ENCODE results near the gene MSI1.

- TF ChIP-seq POLR2A (IDR thresholded peaks at IDR 0.05; ENCODE audit: low read length): no peak
- no peak for TF ChIP-seq GATA1 (IDR thresholded peaks at IDR 0.05; ENCODE audit: low read depth, low read length)
Observed at GRCh38 chr12:120347766-120348165, 21.2 kb downstream of the MSI1 start.

Measured in erythroblast (primary cell).